ENCODE measurements around the gene SORL1.

Gene SORL1

GRCh38 chr11:121451178-121451985 lies 732 bp upstream of the SORL1 start:
- peak; percentile 57 for DNase-seq

- peak; percentile 56 for DNase-seq
Observed at GRCh38 chr11:121452609-121453150, 566 bp downstream of the SORL1 start, which contains the start of gene SORL1-AS1. SORL1-AS1 (minus strand) TSS chr11:121452967.

GRCh38 chr11:121453589-121454299 lies 1.6 kb downstream of the SORL1 start:
- no peak for DNase-seq

- DNase-seq: no peak
Observed at GRCh38 chr11:121455115-121455514, 3.0 kb downstream of the SORL1 start.

- DNase-seq: no peak
Observed at GRCh38 chr11:121456151-121456550, 4.0 kb downstream of the SORL1 start.

GRCh38 chr11:121456816-121457431 lies 4.8 kb downstream of the SORL1 start:
- no peak for DNase-seq

GRCh38 chr11:121458551-121458950 lies 6.4 kb downstream of the SORL1 start:
- no peak for DNase-seq

- peak; percentile 50 for DNase-seq
Observed at GRCh38 chr11:121459413-121460017, 7.4 kb downstream of the SORL1 start.

GRCh38 chr11:121460941-121461514 lies 8.9 kb downstream of the SORL1 start:
- DNase-seq: no peak

GRCh38 chr11:121461843-121462242 lies 9.7 kb downstream of the SORL1 start:
- DNase-seq: no peak

GRCh38 chr11:121463689-121464335 lies 11.7 kb downstream of the SORL1 start:
- no peak for DNase-seq

GRCh38 chr11:121464352-121464946 lies 12.3 kb downstream of the SORL1 start:
- peak; percentile 88 for DNase-seq

- no peak for DNase-seq
Observed at GRCh38 chr11:121465709-121466062, 13.6 kb downstream of the SORL1 start.

- peak; percentile 68 for DNase-seq
Observed at GRCh38 chr11:121466063-121466794, 14.1 kb downstream of the SORL1 start.

- DNase-seq: no peak
Observed at GRCh38 chr11:121467471-121467870, 15.4 kb downstream of the SORL1 start.

- peak; percentile 82 for DNase-seq
Observed at GRCh38 chr11:121467965-121468364, 15.9 kb downstream of the SORL1 start.

GRCh38 chr11:121469910-121470309 lies 17.8 kb downstream of the SORL1 start:
- DNase-seq: no peak

- DNase-seq: no peak
Observed at GRCh38 chr11:121471167-121471566, 19.1 kb downstream of the SORL1 start.

- DNase-seq: no peak
Observed at GRCh38 chr11:121472312-121472711, 20.2 kb downstream of the SORL1 start.

- DNase-seq: no peak
Observed at GRCh38 chr11:121473064-121473777, 21.1 kb downstream of the SORL1 start.

All from stimulated activated CD8-positive, alpha-beta memory T cell treated with anti-CD3 and anti-CD28 coated beads, Interleukin-4, amount 100 ng/mL, for 48 hours (primary cell).